Nephron (organoid): ENCODE data around the gene DDX20.

Experiments
- H3K27ac Mint-ChIP-seq, 3 experiments: 2 replicates each; pipeline ENCODE4 v1.8.0; 2020; ENCODE audit warnings: mixed read lengths in 3 of 3, mild to moderate bottlenecking in 2 of 3, moderate library complexity in 1 of 3
- H3K27me3 Mint-ChIP-seq: 2 replicates; pipeline ENCODE4 v1.8.0; 2021; ENCODE audit warnings: low read depth, mild to moderate bottlenecking, moderate library complexity, mixed read lengths
- H3K36me3 Mint-ChIP-seq: 2 replicates; pipeline ENCODE4 v1.8.0; 2020; ENCODE audit warnings: low read depth, mixed read lengths
- H3K4me1 Mint-ChIP-seq: 2 replicates; pipeline ENCODE4 v1.8.0; 2020; ENCODE audit warnings: mixed read lengths
- H3K4me3 Mint-ChIP-seq, 3 experiments: 2 replicates each; pipeline ENCODE4 v1.8.0; 2020; ENCODE audit warnings: mild to moderate bottlenecking in 3 of 3, mixed read lengths in 3 of 3, moderate library complexity in 2 of 3
- H3K9me3 Mint-ChIP-seq: 2 replicates; pipeline ENCODE4 v1.8.0; 2020; ENCODE audit warnings: mixed read lengths
- CTCF ChIP-seq, 3 experiments: fragments of 200-600 bp; sonication (generic); IDR thresholded peaks; one replicate each; pipeline ENCODE4 v1.5.0; 2021; ENCODE audit warnings: antibody characterized with exemption in 3 of 3; ENCODE audit not compliant: unreplicated experiment in 3 of 3

Gene DDX20

DNA sequence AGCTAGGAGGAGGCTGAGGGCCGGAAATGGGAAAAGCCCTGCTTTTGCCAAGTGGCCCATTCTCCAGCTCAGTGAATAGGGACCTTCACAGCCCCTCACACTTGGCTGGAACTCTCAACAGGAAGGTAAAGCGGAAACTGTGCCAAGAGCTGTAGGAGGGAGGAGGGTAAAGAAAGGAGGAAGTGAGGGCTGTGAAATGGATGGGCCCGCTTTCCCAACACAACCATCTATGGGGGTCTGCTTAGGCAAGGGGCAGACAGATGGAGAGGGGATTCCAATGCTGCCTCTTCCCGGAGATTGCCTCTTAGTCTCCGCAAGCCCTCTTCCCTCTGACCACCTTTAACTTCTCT is 21.7 kb upstream of the DDX20 start:
- Mint-ChIP-seq H3K36me3 (no peaks in the 10 kb centered on the region), H3K9me3 (no peaks in the 10 kb centered on the region), H3K27ac (peak overlapping the region in 1 of 3 experiments; percentile 53), H3K27me3 (peaks cover 10% of the 10 kb centered on the region), H3K4me3 (peak overlapping the region in 1 of 3 experiments; percentile 21), H3K4me1 (peaks cover 27% of the 10 kb centered on the region)
- no peak for TF ChIP-seq CTCF (IDR thresholded peaks at IDR 0.05; ENCODE audit: unreplicated experiment in 3 of 3)

DNA sequence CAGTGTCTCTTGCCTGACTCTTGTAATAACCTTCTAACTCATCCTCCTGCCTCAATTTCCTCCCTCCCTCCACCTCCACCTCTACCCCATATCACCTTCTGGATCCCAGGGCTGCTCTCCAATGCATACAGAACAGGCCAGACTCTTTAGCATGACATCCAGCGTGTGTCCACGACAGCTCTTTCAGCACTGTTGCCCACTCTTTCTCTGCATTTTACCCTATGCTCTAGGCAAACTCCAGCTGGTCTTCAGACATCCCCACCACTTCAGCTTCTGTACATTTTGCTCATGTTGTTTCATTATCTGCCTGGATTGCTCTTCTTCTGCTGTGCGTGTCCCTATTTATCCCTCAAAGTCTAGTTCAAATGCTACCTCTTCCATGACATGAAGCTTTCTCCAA is 21.3 kb upstream of the DDX20 start:
- no peak overlapping the region for H3K4me3 Mint-ChIP-seq
- H3K4me1 Mint-ChIP-seq = peaks cover 23% of the 10 kb centered on the region
- no peak for TF ChIP-seq CTCF (IDR thresholded peaks at IDR 0.05; ENCODE audit: unreplicated experiment in 3 of 3)
- no peaks in the 10 kb centered on the region for H3K9me3 Mint-ChIP-seq
- no peak overlapping the region for H3K27ac Mint-ChIP-seq
- no peaks in the 10 kb centered on the region for H3K36me3 Mint-ChIP-seq
- peaks cover 10% of the 10 kb centered on the region for H3K27me3 Mint-ChIP-seq

- Mint-ChIP-seq H3K36me3 (no peaks in the 10 kb centered on the region), H3K4me1 (peaks cover 21% of the 10 kb centered on the region), H3K27me3 (peaks cover 13% of the 10 kb centered on the region), H3K9me3 (no peaks in the 10 kb centered on the region), H3K27ac (no peak overlapping the region), H3K4me3 (no peak overlapping the region)
- no peak for TF ChIP-seq CTCF (IDR thresholded peaks at IDR 0.05; ENCODE audit: unreplicated experiment in 3 of 3)
These were observed 20.8 kb upstream of the DDX20 start for GRCh38 chr1:111734856-111735255.

DNA sequence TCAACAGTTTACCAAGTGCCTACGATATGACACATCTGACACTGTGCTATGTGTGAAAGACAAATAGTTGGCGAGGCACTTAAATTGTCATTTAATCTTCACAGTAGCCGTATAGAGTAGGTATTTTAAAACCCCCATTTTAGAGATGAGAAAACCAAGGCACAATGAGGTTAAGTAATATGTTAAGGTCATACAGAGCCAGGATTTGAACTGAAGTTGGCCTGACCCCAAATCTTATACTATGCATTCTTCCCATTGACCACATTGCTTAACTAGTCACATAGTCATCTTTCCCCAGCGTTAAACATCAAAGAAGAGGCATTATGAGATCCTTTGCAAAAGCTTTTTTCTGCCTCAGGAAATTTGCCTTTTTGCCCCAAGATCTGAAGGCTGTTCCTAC is 20.4 kb upstream of the DDX20 start:
- peaks cover 16% of the 10 kb centered on the region for H3K27me3 Mint-ChIP-seq
- no peak for TF ChIP-seq CTCF (IDR thresholded peaks at IDR 0.05; ENCODE audit: unreplicated experiment in 3 of 3)
- no peaks in the 10 kb centered on the region for H3K9me3 Mint-ChIP-seq
- H3K27ac Mint-ChIP-seq = no peak overlapping the region
- H3K4me3 Mint-ChIP-seq = no peak overlapping the region
- peaks cover 19% of the 10 kb centered on the region for H3K4me1 Mint-ChIP-seq
- H3K36me3 Mint-ChIP-seq = no peaks in the 10 kb centered on the region

DNA sequence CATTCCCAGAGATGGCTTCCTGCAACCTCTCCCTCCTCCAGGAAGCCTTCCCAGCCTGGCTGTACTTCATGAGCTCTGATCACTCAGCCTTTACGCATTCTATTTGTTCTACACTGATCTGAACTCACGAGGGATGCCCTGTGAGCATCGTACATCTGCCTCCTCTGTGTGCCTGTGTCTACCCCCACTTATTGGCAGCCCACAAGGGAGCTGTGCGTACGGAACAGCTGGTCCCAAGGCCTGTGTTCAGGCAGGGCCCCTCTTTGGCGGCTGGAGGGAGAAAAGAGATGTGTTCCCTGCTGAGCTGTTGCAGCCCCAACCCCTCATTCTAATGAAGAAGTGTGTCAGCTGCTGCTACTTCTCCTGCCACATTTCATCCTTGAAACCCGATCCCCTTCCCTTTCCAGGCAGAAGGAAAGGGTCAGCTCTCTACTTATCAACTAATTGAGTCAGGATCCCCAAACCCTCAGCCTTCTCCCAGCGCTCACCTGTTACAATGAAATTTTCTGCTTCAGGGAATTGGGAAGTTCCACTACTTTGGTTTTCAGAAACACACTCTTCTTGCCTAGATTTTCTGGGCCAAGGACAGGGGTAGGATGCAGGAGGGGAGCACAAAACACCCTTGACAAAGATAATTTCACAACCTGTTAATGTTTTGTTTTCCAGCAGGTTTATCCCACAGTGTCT is 19.7 kb upstream of the DDX20 start:
- Mint-ChIP-seq H3K27ac (no peak overlapping the region), H3K4me1 (peaks cover 12% of the 10 kb centered on the region), H3K9me3 (no peaks in the 10 kb centered on the region), H3K27me3 (peaks cover 22% of the 10 kb centered on the region), H3K36me3 (no peaks in the 10 kb centered on the region), H3K4me3 (no peak overlapping the region)
- no peak for TF ChIP-seq CTCF (IDR thresholded peaks at IDR 0.05; ENCODE audit: unreplicated experiment in 3 of 3)

- TF ChIP-seq CTCF (IDR thresholded peaks at IDR 0.05; ENCODE audit: unreplicated experiment in 3 of 3) = no peak
- Mint-ChIP-seq H3K27me3 (peaks cover 27% of the 10 kb centered on the region), H3K4me3 (peak overlapping the region in 1 of 3 experiments; percentile 77), H3K27ac (peak overlapping the region in 1 of 3 experiments; percentile 81), H3K9me3 (no peaks in the 10 kb centered on the region), H3K4me1 (peaks cover 9% of the 10 kb centered on the region), H3K36me3 (no peaks in the 10 kb centered on the region)
These were observed 19.0 kb upstream of the DDX20 start for GRCh38 chr1:111736548-111737215.
